ENCODE measurements around the gene MYO1B. TPM values are rescaled to one million over a fixed set of nuclear protein-coding genes. Genes with fewer than 3 reads are reported as not detected.

MYO1B gene
- total and polyA plus RNA-seq, 2 of the 4 experiments (the other 2 are of a cell fraction) = 57.2 to 116 TPM

DNA sequence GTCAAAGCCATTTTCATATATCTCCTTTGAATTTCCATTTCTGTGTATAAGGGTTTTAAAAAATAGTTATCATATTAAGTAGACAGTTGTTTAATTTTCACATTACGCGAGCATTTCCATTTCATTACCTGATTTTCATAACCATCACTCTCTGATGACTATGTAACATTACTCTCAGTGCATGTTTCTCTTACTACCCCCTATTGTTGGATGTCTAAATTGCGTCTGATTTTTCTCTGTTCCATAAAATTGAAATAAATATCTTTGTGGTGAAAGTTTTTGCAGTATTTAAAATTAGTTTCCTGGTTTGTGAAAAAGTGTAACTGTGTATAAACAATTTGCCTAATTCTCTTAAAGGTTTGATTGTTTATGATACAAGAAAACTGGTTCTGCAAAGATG, 123.8 kb downstream of the MYO1B start:
- peaks cover 52% of the 10 kb centered on the region for H3K36me3 ChIP-seq (ENCODE audit: control insufficient read depth, insufficient read depth, low read length)
- no peaks in the 10 kb centered on the region for H3K9me3 ChIP-seq (ENCODE audit: control insufficient read depth, insufficient read depth, low read length)
- TF ChIP-seq RFX5 (IDR thresholded peaks at IDR 0.05; ENCODE audit: low read depth, low read length) (no peak), SMC3 (IDR thresholded peaks at IDR 0.05; ENCODE audit: low read depth, low read length) (peak; percentile 29), MXI1 (IDR thresholded peaks at IDR 0.05; ENCODE audit: borderline replicate concordance, low read depth, low read length) (no peak), BHLHE40 (IDR thresholded peaks at IDR 0.05; ENCODE audit: low read depth, low read length) (no peak), CHD1 (IDR thresholded peaks at IDR 0.05; ENCODE audit: low read depth, low read length) (no peak), RCOR1 (IDR thresholded peaks at IDR 0.05; ENCODE audit: insufficient replicate concordance, low read length) (no peak), MAZ (IDR thresholded peaks at IDR 0.05; ENCODE audit: borderline replicate concordance, low read depth, low read length) (no peak), POLR2A (IDR thresholded peaks at IDR 0.05; ENCODE audit: low read depth, low read length) (no peak), RAD21 (IDR thresholded peaks at IDR 0.05; ENCODE audit: low read length) (peak; percentile 39; the same call in 1 of the 2 replicates), MAFK (IDR thresholded peaks at IDR 0.05; ENCODE audit: low read depth, low read length) (no peak), CEBPB (IDR thresholded peaks at IDR 0.05; ENCODE audit: low read depth, low read length) (no peak), NFE2L2 (IDR thresholded peaks at IDR 0.05; ENCODE audit: low read depth, low read length) (no peak), FOS (IDR thresholded peaks at IDR 0.05; ENCODE audit: low read depth, low read length) (no peak)
- TF ChIP-seq, protein P1, sequence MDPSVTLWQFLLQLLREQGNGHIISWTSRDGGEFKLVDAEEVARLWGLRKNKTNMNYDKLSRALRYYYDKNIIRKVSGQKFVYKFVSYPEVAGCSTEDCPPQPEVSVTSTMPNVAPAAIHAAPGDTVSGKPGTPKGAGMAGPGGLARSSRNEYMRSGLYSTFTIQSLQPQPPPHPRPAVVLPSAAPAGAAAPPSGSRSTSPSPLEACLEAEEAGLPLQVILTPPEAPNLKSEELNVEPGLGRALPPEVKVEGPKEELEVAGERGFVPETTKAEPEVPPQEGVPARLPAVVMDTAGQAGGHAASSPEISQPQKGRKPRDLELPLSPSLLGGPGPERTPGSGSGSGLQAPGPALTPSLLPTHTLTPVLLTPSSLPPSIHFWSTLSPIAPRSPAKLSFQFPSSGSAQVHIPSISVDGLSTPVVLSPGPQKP (IDR thresholded peaks at IDR 0.05; ENCODE audit: borderline replicate concordance, low read depth, low read length) = no peak
- TF ChIP-seq, protein P2, sequence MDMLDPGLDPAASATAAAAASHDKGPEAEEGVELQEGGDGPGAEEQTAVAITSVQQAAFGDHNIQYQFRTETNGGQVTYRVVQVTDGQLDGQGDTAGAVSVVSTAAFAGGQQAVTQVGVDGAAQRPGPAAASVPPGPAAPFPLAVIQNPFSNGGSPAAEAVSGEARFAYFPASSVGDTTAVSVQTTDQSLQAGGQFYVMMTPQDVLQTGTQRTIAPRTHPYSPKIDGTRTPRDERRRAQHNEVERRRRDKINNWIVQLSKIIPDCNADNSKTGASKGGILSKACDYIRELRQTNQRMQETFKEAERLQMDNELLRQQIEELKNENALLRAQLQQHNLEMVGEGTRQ (IDR thresholded peaks at IDR 0.05; ENCODE audit: low read depth, low read length) = no peak
- TF ChIP-seq, protein P3, sequence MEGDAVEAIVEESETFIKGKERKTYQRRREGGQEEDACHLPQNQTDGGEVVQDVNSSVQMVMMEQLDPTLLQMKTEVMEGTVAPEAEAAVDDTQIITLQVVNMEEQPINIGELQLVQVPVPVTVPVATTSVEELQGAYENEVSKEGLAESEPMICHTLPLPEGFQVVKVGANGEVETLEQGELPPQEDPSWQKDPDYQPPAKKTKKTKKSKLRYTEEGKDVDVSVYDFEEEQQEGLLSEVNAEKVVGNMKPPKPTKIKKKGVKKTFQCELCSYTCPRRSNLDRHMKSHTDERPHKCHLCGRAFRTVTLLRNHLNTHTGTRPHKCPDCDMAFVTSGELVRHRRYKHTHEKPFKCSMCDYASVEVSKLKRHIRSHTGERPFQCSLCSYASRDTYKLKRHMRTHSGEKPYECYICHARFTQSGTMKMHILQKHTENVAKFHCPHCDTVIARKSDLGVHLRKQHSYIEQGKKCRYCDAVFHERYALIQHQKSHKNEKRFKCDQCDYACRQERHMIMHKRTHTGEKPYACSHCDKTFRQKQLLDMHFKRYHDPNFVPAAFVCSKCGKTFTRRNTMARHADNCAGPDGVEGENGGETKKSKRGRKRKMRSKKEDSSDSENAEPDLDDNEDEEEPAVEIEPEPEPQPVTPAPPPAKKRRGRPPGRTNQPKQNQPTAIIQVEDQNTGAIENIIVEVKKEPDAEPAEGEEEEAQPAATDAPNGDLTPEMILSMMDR (conservative IDR thresholded peaks at IDR 0.05; ENCODE audit: low read depth, low read length) = peak; percentile 46
- no peak overlapping the region for H2BK20ac ChIP-seq (ENCODE audit: low read depth, low read length)
- H2AK5ac ChIP-seq (ENCODE audit: low read depth, low read length) = no peak overlapping the region
- WGBS, 2 experiments (ENCODE audit: extremely low coverage in 2 of 2, insufficient read length in 1 of 2) = no CpG with 5 or more reads among the region's 3 CpGs
- H3K4me3 ChIP-seq (ENCODE audit: insufficient read depth, low read depth, low read length) = no peak overlapping the region
- no peak overlapping the region for H2BK120ac ChIP-seq (ENCODE audit: low read depth, low read length)
- H2AFZ ChIP-seq (replicated peaks; ENCODE audit: low read length, poor library complexity) = no peak overlapping the region
- H2BK15ac ChIP-seq (ENCODE audit: low read depth, low read length) = no peak overlapping the region
- H3K79me1 ChIP-seq (ENCODE audit: low read depth in 1 of 2, low read length in 2 of 2) = peaks cover 20 to 38% of the 10 kb centered on the region in 2 experiments
- no peak overlapping the region for H2AK9ac ChIP-seq (replicated peaks; ENCODE audit: low read depth, low read length, poor library complexity)
- POLR2A ChIA-PET (ENCODE audit: unreplicated experiment) = no interaction called here
- intact Hi-C loops (cut with micrococcal nuclease) = loop anchor here (5.0 kb wide), 3 partner anchors 72 to 202 kb away; partner anchors contain the start of gene MYO1B
- H2BK5ac ChIP-seq (ENCODE audit: low read depth, low read length, poor library complexity, severe bottlenecking) = no peak overlapping the region
- no peak overlapping the region for H3K4me2 ChIP-seq (ENCODE audit: low read depth, low read length)
- no peak overlapping the region for H4K91ac ChIP-seq (ENCODE audit: insufficient read depth, low read depth, low read length)
- no peaks in the 10 kb centered on the region for H3K27me3 ChIP-seq (ENCODE audit: control insufficient read depth, insufficient read depth, low read length)
- no peak for DNase-seq
- no peak for ATAC-seq (ENCODE audit: low read depth)
- H3K4ac ChIP-seq (ENCODE audit: low read depth, low read length) = no peak overlapping the region
- no peak overlapping the region for H3K27ac ChIP-seq (ENCODE audit: insufficient read depth, low read length)
- peaks cover 24% of the 10 kb centered on the region for H3K9me1 ChIP-seq (ENCODE audit: insufficient read depth, low read length)
- H3K56ac ChIP-seq (ENCODE audit: extremely low read depth, insufficient read depth, low read length) = no peak overlapping the region
- no peak overlapping the region for H3K9ac ChIP-seq (ENCODE audit: low read depth, low read length)
- H4K5ac ChIP-seq (ENCODE audit: low read depth, low read length) = no peak overlapping the region
- no peak overlapping the region for H3K18ac ChIP-seq (ENCODE audit: low read depth, low read length)
- in situ Hi-C loops (cut with MboI; ENCODE audit: low sequenced_read_pairs) = no loop called here
- no TSS peak for BruUV-seq (replicated peaks)
- peaks cover 21% of the 10 kb centered on the region for H3K4me1 ChIP-seq (ENCODE audit: control insufficient read depth, insufficient read depth, low read length)
- no peaks in the 10 kb centered on the region for H4K20me1 ChIP-seq (ENCODE audit: insufficient read depth, low read length)
- dilution Hi-C loops (cut with HindIII; ENCODE audit: low sequenced_read_pairs, unreplicated experiment) = no loop called here
- no peak overlapping the region for H3K23ac ChIP-seq (ENCODE audit: low read depth, low read length)
- H4K8ac ChIP-seq (ENCODE audit: low read depth in 2 of 2, low read length in 2 of 2) = no peak overlapping the region
- no peak overlapping the region for H3K14ac ChIP-seq (replicated peaks; ENCODE audit: low read depth, low read length)
- CTCF ChIA-PET = no interaction called here

Measured in IMR-90 (cell line).